ENCODE measurements around the gene FRY. TPM values are rescaled to one million over a fixed set of nuclear protein-coding genes. Genes with fewer than 3 reads are reported as not detected.

The FRY gene
- total RNA-seq, 1 donor from 2014 or later, result 83.6 TPM

DNA sequence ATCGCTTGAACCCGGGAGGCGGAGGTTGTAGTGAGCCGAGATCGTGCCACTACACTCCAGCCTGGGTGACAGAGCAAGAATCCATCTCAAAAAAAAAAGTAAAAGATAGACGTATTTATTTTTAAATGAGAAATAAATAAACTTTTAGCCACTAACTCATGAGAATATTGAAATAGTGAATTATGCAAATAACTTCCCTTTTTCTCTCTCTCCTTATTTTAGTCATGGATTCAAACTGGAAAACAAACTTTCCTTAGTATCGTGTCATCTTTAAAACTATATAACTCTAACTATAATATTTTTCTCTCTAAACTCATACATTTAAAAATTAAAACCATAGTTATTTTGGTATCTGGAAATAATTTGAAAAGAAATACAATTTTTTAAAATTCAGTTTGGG is 96.1 kb downstream of the FRY start:
- DNase-seq, result no peak
- H3K9me3 Mint-ChIP-seq (ENCODE audit: unreplicated experiment), result peaks cover 3% of the 10 kb centered on the region
- no peak overlapping the region for H3K4me3 Mint-ChIP-seq (ENCODE audit: unreplicated experiment)
- H3K27me3 Mint-ChIP-seq (ENCODE audit: unreplicated experiment), result no peaks in the 10 kb centered on the region
- H3K4me1 Mint-ChIP-seq (ENCODE audit: low read depth, unreplicated experiment), result no peaks in the 10 kb centered on the region
- H3K36me3 Mint-ChIP-seq (ENCODE audit: unreplicated experiment), result peaks cover 9% of the 10 kb centered on the region
- H3K27ac Mint-ChIP-seq (ENCODE audit: unreplicated experiment), result no peak overlapping the region
- TF ChIP-seq, protein P1, sequence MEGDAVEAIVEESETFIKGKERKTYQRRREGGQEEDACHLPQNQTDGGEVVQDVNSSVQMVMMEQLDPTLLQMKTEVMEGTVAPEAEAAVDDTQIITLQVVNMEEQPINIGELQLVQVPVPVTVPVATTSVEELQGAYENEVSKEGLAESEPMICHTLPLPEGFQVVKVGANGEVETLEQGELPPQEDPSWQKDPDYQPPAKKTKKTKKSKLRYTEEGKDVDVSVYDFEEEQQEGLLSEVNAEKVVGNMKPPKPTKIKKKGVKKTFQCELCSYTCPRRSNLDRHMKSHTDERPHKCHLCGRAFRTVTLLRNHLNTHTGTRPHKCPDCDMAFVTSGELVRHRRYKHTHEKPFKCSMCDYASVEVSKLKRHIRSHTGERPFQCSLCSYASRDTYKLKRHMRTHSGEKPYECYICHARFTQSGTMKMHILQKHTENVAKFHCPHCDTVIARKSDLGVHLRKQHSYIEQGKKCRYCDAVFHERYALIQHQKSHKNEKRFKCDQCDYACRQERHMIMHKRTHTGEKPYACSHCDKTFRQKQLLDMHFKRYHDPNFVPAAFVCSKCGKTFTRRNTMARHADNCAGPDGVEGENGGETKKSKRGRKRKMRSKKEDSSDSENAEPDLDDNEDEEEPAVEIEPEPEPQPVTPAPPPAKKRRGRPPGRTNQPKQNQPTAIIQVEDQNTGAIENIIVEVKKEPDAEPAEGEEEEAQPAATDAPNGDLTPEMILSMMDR (IDR thresholded peaks at IDR 0.05; ENCODE audit: partially characterized antibody, unreplicated experiment), result no peak

DNA sequence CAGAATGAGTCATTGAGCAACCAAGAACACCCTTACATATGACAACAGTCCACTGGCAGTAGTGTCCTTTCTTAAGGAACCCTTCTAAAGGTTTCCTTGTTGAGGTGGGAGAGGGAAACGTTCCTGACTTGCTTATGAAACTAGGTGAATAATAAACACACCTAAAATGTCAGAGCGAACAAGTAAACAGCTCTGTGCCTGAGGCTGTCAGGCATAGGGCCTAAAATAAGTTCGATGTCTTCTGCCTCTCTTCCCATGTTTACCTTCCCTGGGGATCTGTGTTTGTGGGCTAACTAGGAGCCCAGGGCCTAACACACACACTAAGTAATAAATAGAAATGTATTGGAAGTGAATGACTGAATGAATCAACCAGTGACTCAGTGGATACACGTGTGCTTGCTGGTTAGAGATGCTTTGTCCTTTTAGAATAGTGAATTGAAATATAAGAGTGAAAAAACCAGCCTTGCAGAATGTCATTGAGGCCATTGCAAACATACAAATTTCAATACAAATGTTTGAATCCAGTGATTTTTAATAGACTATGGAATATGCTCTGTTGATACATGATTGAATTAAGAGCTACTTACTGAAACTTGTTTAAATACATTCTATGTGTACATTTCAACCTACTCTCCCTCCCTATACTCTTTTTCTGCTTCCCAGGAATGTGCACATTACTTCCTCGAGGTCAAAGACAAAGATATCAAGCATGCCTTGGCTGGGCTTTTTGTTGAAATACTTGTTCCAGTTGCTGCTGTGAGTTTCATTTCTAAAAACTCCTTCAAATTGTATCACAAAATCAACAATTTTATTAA is 102.9 kb downstream of the FRY start:
- DNase-seq, result no peak
- peaks cover 7% of the 10 kb centered on the region for H3K4me1 Mint-ChIP-seq (ENCODE audit: low read depth, unreplicated experiment)
- peaks cover 1% of the 10 kb centered on the region for H3K27me3 Mint-ChIP-seq (ENCODE audit: unreplicated experiment)
- no peaks in the 10 kb centered on the region for H3K36me3 Mint-ChIP-seq (ENCODE audit: unreplicated experiment)
- peaks cover 2% of the 10 kb centered on the region for H3K9me3 Mint-ChIP-seq (ENCODE audit: unreplicated experiment)
- TF ChIP-seq, protein P1 (IDR thresholded peaks at IDR 0.05; ENCODE audit: partially characterized antibody, unreplicated experiment), result no peak
- no peak overlapping the region for H3K27ac Mint-ChIP-seq (ENCODE audit: unreplicated experiment)
- H3K4me3 Mint-ChIP-seq (ENCODE audit: unreplicated experiment), result no peak overlapping the region

DNA sequence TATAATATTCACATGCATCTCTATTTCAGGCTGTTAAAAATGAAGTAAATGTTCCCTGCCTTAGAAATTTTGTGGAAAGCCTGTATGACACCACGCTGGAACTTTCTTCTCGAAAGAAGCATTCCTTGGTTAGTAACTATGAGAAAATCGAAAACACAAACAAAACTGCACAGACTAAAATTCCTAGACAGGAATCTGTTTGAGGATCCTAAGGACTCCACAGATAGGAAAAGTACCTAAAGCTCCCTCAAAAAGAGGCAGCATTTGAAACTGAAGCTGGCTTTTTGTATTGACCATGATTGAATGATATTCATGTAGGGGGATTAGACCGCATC is 103.4 kb downstream of the FRY start:
- H3K36me3 Mint-ChIP-seq (ENCODE audit: unreplicated experiment), result no peaks in the 10 kb centered on the region
- no peak for DNase-seq
- H3K27me3 Mint-ChIP-seq (ENCODE audit: unreplicated experiment), result peaks cover 1% of the 10 kb centered on the region
- TF ChIP-seq, protein P1 (IDR thresholded peaks at IDR 0.05; ENCODE audit: partially characterized antibody, unreplicated experiment), result no peak
- H3K4me1 Mint-ChIP-seq (ENCODE audit: low read depth, unreplicated experiment), result peaks cover 7% of the 10 kb centered on the region
- H3K27ac Mint-ChIP-seq (ENCODE audit: unreplicated experiment), result no peak overlapping the region
- no peak overlapping the region for H3K4me3 Mint-ChIP-seq (ENCODE audit: unreplicated experiment)
- peaks cover 2% of the 10 kb centered on the region for H3K9me3 Mint-ChIP-seq (ENCODE audit: unreplicated experiment)

DNA sequence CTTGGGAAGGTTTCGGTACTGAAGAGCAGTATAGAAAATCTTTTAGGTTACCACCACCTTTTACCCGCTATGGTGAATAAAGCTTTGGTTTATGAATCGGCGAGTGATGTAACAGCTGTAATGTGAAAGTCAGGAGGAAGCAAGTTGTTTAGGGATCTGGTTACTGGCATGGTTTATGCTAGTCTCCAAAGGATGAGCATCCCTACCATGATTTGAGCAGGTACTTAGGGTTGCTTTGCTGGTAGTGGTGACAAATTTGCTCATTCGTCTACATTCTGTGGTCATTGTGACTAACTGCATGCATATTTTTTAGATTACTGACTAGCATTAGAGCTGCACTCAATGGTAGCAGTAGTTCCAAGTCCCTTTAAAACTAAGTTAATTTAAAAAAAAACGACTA is 104.1 kb downstream of the FRY start:
- TF ChIP-seq, protein P1 (IDR thresholded peaks at IDR 0.05; ENCODE audit: partially characterized antibody, unreplicated experiment), result no peak
- Mint-ChIP-seq H3K4me1 (ENCODE audit: low read depth, unreplicated experiment) (peaks cover 7% of the 10 kb centered on the region), H3K27ac (ENCODE audit: unreplicated experiment) (no peak overlapping the region), H3K27me3 (ENCODE audit: unreplicated experiment) (peaks cover 1% of the 10 kb centered on the region), H3K9me3 (ENCODE audit: unreplicated experiment) (peaks cover 2% of the 10 kb centered on the region), H3K36me3 (ENCODE audit: unreplicated experiment) (no peaks in the 10 kb centered on the region), H3K4me3 (ENCODE audit: unreplicated experiment) (no peak overlapping the region)
- no peak for DNase-seq

DNA sequence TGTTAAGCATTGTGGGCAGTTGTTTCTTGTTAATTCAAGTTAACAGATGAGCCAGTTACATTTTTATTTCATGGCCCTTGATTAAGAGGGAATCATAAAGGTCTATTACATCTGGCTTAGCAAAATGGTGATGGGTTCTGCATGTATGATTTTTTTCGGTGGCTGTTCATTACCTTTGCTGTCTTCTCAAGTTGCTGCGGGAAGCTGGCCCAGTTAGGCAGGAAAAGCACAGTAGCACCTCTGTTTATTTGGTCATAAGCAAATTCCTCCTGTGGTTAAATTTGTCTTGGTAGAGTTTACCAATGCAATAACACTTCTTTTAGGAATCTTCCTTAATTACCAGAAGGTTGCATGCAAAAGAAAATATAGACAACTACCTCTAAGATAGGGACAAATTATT is 104.5 kb downstream of the FRY start:
- Mint-ChIP-seq H3K4me3 (ENCODE audit: unreplicated experiment) (no peak overlapping the region), H3K9me3 (ENCODE audit: unreplicated experiment) (peaks cover 2% of the 10 kb centered on the region), H3K4me1 (ENCODE audit: low read depth, unreplicated experiment) (peaks cover 7% of the 10 kb centered on the region), H3K27me3 (ENCODE audit: unreplicated experiment) (peaks cover 1% of the 10 kb centered on the region), H3K27ac (ENCODE audit: unreplicated experiment) (no peak overlapping the region), H3K36me3 (ENCODE audit: unreplicated experiment) (no peaks in the 10 kb centered on the region)
- TF ChIP-seq, protein P1 (IDR thresholded peaks at IDR 0.05; ENCODE audit: partially characterized antibody, unreplicated experiment), result no peak
- no peak for DNase-seq
